Gastroesophageal sphincter (tissue), 4 donors: Measurements from ENCODE around the gene GPBP1. TPM values are rescaled to one million over a fixed set of nuclear protein-coding genes. Genes with fewer than 3 reads are reported as not detected.

Source experiments
- ATAC-seq: fragments of 150-250 bp; one replicate; pipeline ENCODE4 v1.9.1; 2016; ENCODE audit warnings: mild to moderate bottlenecking, moderate library complexity
- H3K27ac ChIP-seq, 4 donors: fragments of 200-600 bp; sonication (generic) in 3 of 4; 1 replicate in 3 of 4; 2 replicates in 1 of 4; pipeline ENCODE4 v1.5.1; 2016 to 2019
- H3K27me3 ChIP-seq: fragments of 200-600 bp; sonication (generic); one replicate; pipeline ENCODE4 v1.5.1; 2019
- H3K36me3 ChIP-seq, 2 donors: fragments of 200-600 bp; sonication (generic); one replicate each; pipeline ENCODE4 v1.5.1; 2019; ENCODE audit warnings: control low read depth in 1 of 2
- H3K4me1 ChIP-seq, 3 donors: fragments of 200-600 bp; sonication (generic); 1 replicate in 2 of 3; 2 replicates in 1 of 3; pipeline ENCODE4 v1.5.1; 2016 to 2019; ENCODE audit warnings: control low read depth in 2 of 3
- H3K4me3 ChIP-seq, 2 donors: fragments of 200-600 bp; sonication (generic); one replicate each; pipeline ENCODE4 v1.5.1; 2019; ENCODE audit warnings: mild to moderate bottlenecking in 1 of 2, moderate library complexity in 1 of 2
- H3K9me3 ChIP-seq, 3 donors: fragments of 200-600 bp; sonication (generic); one replicate each; pipeline ENCODE4 v1.5.1; 2017 to 2019; ENCODE audit warnings: control low read depth in 2 of 3
- CTCF ChIP-seq, 4 experiments: fragments of 200-600 bp in 2 of 4; fragments of 450-650 bp in 2 of 4; sonication (generic) in 1 of 4; IDR thresholded peaks; one replicate each; pipeline ENCODE4 v1.5.1; 2017 to 2019; ENCODE audit warnings: antibody characterized with exemption in 4 of 4, mild to moderate bottlenecking in 2 of 4, moderate library complexity in 2 of 4
- EP300 ChIP-seq: sonication (generic); formaldehyde crosslinking; IDR thresholded peaks from one replicate; pipeline ENCODE4 v1.6.1; 2017; ENCODE audit warnings: antibody characterized with exemption, mild to moderate bottlenecking
- POLR2A ChIP-seq, 2 donors: fragments of 450-650 bp; IDR thresholded peaks; one replicate each; pipeline ENCODE4 v1.6.1; 2017; ENCODE audit warnings: antibody characterized with exemption in 2 of 2, mild to moderate bottlenecking in 2 of 2, moderate library complexity in 1 of 2
- POLR2AphosphoS5 ChIP-seq: sonication (generic); formaldehyde crosslinking; IDR thresholded peaks from one replicate; pipeline ENCODE4 v1.6.1; 2017; ENCODE audit warnings: antibody characterized with exemption
- WGBS, 2 donors: methylation state at CpG; one replicate each; pipeline ENCODE4 v1.1.5; 2018; ENCODE audit warnings: low coverage in 1 of 2; 5-methylcytosine and 5-hydroxymethylcytosine counted together
- total RNA-seq, 4 donors: library from RNA; depleted of rRNA; stranded (reverse); fragments of >200 nt; gene quantifications; one replicate each; pipeline ENCODE4 v1.1.0, GENCODE V29; 2016

Gene GPBP1
- total RNA-seq, 4 donors from 2014 or later, result 42.0 to 73.3 (median 62.7) TPM

GRCh38 chr5:57209316-57210040 lies 35.6 kb downstream of the GPBP1 start:
- Histone ChIP-seq H3K36me3 (peaks cover 0 to 7% of the 10 kb centered on the region in 2 donors), H3K4me3 (no peak overlapping the region), H3K27ac (no peak overlapping the region), H3K4me1 (peaks cover 0 to 74% (median 21%) of the 10 kb centered on the region in 3 donors), H3K9me3 (no peaks in the 10 kb centered on the region), H3K27me3 (no peaks in the 10 kb centered on the region)
- TF ChIP-seq POLR2AphosphoS5 (no peak), EP300 (no peak), CTCF (IDR thresholded peaks at IDR 0.05) (no peak), POLR2A (IDR thresholded peaks at IDR 0.05) (no peak)
- ATAC-seq, result peak; percentile 3
- WGBS, 2 donors, result 34 to 48% methylated on average over 2 of the region's 2 CpGs

- TF ChIP-seq POLR2A (IDR thresholded peaks at IDR 0.05) (no peak), EP300 (no peak), CTCF (IDR thresholded peaks at IDR 0.05) (no peak), POLR2AphosphoS5 (no peak)
- Histone ChIP-seq H3K4me3 (no peak overlapping the region), H3K36me3 (peaks cover 0 to 18% of the 10 kb centered on the region in 2 donors), H3K27ac (no peak overlapping the region), H3K27me3 (no peaks in the 10 kb centered on the region), H3K9me3 (no peaks in the 10 kb centered on the region), H3K4me1 (peaks cover 0 to 68% (median 21%) of the 10 kb centered on the region in 3 donors)
- no peak for ATAC-seq
Observed at GRCh38 chr5:57210633-57211032, 36.8 kb downstream of the GPBP1 start.

- 80 to 83% methylated on average over 1 to 5 of the region's 5 CpGs for WGBS, 2 donors
- no peak for TF ChIP-seq EP300
- no peak for TF ChIP-seq POLR2AphosphoS5
- no peak for TF ChIP-seq CTCF (IDR thresholded peaks at IDR 0.05)
- no peak for TF ChIP-seq POLR2A (IDR thresholded peaks at IDR 0.05)
- no peaks in the 10 kb centered on the region for H3K9me3 ChIP-seq
- no peak for ATAC-seq
- no peaks in the 10 kb centered on the region for H3K27me3 ChIP-seq
- H3K27ac ChIP-seq, result no peak overlapping the region
- no peak overlapping the region for H3K4me3 ChIP-seq
- peaks cover 0 to 70% (median 21%) of the 10 kb centered on the region in 3 donors for H3K4me1 ChIP-seq
- peaks cover 0 to 22% of the 10 kb centered on the region in 2 donors for H3K36me3 ChIP-seq
Observed at GRCh38 chr5:57211039-57211438, 37.2 kb downstream of the GPBP1 start.

GRCh38 chr5:57215629-57216195 lies 41.9 kb downstream of the GPBP1 start:
- TF ChIP-seq POLR2A (IDR thresholded peaks at IDR 0.05) (no peak), CTCF (IDR thresholded peaks at IDR 0.05) (no peak), EP300 (no peak), POLR2AphosphoS5 (no peak)
- WGBS, 2 donors, result 57% methylated on average over 2 of the region's 4 CpGs; no CpG with 5 or more reads in 1 of the 2 donors
- Histone ChIP-seq H3K27me3 (no peaks in the 10 kb centered on the region), H3K36me3 (peaks cover 0 to 28% of the 10 kb centered on the region in 2 donors), H3K4me1 (peaks cover 0 to 54% (median 5%) of the 10 kb centered on the region in 3 donors), H3K27ac (no peak overlapping the region), H3K9me3 (no peaks in the 10 kb centered on the region), H3K4me3 (no peak overlapping the region)
- ATAC-seq, result no peak

- Histone ChIP-seq H3K36me3 (peaks cover 0 to 28% of the 10 kb centered on the region in 2 donors), H3K4me3 (no peak overlapping the region), H3K9me3 (no peaks in the 10 kb centered on the region), H3K4me1 (peaks cover 0 to 56% (median 4%) of the 10 kb centered on the region in 3 donors), H3K27me3 (no peaks in the 10 kb centered on the region), H3K27ac (no peak overlapping the region)
- 48 to 55% methylated on average over 4 of the region's 4 CpGs for WGBS, 2 donors
- TF ChIP-seq POLR2AphosphoS5 (no peak), EP300 (no peak), CTCF (IDR thresholded peaks at IDR 0.05) (no peak), POLR2A (IDR thresholded peaks at IDR 0.05) (no peak)
- no peak for ATAC-seq
Observed at GRCh38 chr5:57216714-57217113, 42.9 kb downstream of the GPBP1 start.
